Measurements from ENCODE around the gene PCDHGB4. TPM values are rescaled to one million over a fixed set of nuclear protein-coding genes. Genes with fewer than 3 reads are reported as not detected.
"Not testable (repeated sequence)": the region's sequence is repeated elsewhere in the genome, so short reads cannot be mapped to it uniquely, and the experiment has no call there.

Gene PCDHGB4
- total and polyA plus RNA-seq, 5 donors: 2.0 to 5.5 (median 5.2) TPM

DNA sequence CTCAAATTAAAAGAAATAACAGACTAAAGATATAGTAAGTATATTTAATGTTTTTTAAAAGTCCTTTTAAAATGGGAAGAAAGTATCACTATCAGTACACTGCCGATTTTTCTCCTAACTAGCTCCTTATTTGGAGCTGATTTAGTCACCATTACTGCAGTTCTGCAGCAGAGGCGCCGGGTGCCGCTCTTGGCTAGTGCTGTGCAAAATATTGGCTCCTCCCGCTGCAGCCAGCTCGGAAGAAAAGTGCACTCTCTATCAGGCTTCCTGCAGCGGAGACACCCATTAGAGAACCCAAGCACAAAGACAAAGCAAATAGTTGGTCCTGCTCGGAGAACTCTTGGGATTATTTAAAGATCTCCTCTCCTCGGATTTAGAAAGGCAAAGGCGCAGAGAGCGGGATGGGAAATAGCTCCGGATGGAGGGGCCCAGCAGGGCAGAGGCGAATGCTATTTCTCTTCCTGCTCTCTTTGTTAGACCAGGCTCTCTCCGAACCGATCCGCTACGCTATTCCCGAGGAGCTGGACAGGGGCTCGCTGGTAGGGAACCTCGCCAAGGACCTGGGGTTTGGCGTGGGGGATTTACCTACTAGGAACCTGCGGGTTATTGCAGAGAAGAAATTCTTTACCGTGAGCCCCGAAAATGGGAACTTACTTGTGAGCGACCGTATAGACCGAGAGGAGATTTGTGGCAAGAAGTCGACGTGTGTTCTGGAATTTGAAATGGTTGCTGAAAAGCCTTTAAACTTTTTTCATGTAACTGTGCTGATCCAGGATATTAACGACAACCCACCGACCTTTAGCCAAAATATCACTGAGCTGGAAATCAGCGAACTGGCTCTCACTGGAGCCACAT, 17.3 kb upstream of the PCDHGB4 start, which contains the start of gene PCDHGB3:
TSS of gene PCDHGB3 (plus strand) at position 249 of the 855 bp plus-strand sequence. CDS start at position 402, 153 bp downstream.
- H3K9me3 ChIP-seq (ENCODE audit: control insufficient read depth, low read length): peaks cover 23% of the 10 kb centered on the region
- intact Hi-C loops (cut with DNase I): loop anchor here in 1 of 4 donors (10.0 kb wide), 1 partner anchor 55 kb away; the partner anchor contains the start of gene PCDHGA11
- DNase-seq: peak in 2 of 3 donors; percentile 68 to 75
- no peaks in the 10 kb centered on the region for H3K4me1 ChIP-seq (ENCODE audit: control insufficient read depth, insufficient read depth, low read length)
- WGBS: 19% methylated on average over 32 of the region's 32 CpGs
- no peaks in the 10 kb centered on the region for H3K27me3 ChIP-seq (ENCODE audit: control insufficient read depth, insufficient read depth)
- ATAC-seq: peak; percentile 81 to 87
- no peak within 1 kb of the TSS for H3K27ac ChIP-seq (ENCODE audit: low read length)
- peak within 1 kb of the TSS; percentile 39 for H3K4me3 ChIP-seq (ENCODE audit: low read length)

DNA sequence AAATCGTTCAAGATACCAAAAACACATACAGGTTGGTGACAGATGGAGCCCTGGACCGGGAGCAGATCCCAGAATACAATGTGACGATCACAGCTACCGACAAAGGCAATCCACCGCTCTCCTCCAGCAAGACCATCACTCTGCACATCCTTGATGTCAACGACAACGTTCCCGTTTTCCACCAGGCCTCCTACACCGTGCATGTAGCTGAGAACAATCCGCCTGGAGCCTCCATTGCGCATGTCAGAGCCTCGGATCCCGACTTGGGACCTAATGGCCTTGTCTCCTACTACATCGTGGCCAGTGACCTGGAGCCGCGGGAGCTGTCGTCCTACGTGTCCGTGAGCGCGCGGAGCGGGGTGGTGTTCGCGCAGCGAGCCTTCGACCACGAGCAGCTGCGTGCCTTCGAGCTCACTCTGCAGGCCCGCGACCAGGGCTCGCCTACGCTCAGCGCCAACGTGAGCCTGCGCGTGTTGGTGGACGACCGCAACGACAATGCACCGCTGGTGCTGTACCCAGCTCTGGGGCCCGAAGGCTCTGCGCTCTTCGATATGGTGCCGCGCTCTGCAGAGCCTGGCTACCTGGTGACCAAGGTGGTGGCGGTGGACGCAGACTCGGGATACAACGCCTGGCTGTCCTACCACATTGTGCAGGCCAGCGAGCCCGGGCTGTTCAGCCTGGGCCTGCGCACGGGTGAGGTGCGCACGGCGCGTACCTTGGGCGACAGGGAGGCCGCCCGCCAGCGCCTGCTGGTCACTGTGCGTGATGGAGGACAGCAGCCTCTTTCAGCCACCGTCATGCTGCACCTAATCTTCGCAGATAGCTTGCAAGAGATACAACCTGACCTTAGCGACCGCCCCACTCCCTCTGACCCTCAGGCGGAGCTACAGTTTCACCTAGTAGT, 15.7 kb upstream of the PCDHGB4 start:
- no peaks in the 10 kb centered on the region for H3K27me3 ChIP-seq (ENCODE audit: control insufficient read depth, insufficient read depth)
- no peak overlapping the region for H3K27ac ChIP-seq (ENCODE audit: low read length)
- H3K9me3 ChIP-seq (ENCODE audit: control insufficient read depth, low read length): peaks cover 12% of the 10 kb centered on the region
- DNase-seq: no peak
- ATAC-seq: no peak
- H3K4me1 ChIP-seq (ENCODE audit: control insufficient read depth, insufficient read depth, low read length): no peaks in the 10 kb centered on the region
- 31% methylated on average over 69 of the region's 69 CpGs for WGBS
- H3K4me3 ChIP-seq (ENCODE audit: low read length): no peak overlapping the region
- intact Hi-C loops (cut with DNase I): loop anchor here in 1 of 4 donors (10.0 kb wide), 1 partner anchor 53 kb away; the partner anchor contains the start of gene PCDHGA11

DNA sequence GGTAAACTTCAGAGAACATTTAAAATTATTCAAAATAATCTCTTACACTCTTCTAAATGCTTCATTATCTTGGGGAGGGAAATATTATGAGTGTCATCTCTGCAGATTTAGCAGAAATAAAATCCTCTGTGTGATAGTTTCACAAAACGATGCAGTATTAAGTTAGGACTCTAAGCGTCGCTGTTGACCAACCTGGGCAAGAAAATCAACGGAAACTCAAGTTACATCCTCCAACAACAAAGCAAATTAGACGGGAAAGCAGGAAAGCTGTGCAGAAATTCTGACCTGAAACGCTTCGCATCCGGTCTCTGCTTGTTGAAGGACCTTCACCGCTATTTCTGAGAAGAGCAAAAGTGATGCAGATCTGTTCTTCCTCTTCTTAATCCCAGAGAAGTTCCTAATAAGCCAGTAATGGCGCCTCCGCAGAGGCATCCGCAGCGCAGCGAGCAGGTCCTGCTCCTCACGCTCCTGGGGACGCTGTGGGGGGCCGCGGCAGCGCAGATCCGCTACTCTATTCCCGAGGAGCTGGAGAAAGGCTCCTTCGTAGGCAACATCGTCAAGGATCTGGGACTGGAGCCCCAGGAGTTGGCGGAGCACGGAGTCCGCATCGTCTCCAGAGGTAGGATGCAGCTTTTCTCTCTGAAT, 13.7 kb upstream of the PCDHGB4 start, which contains the start of gene PCDHGA6:
TSS of gene PCDHGA6 (plus strand) at position 219 of the 645 bp plus-strand sequence. CDS start at position 412, 193 bp downstream.
- H3K27ac ChIP-seq (ENCODE audit: low read length): no peak within 1 kb of the TSS
- H3K4me1 ChIP-seq (ENCODE audit: control insufficient read depth, insufficient read depth, low read length): no peaks in the 10 kb centered on the region
- no peak for DNase-seq
- peak within 1 kb of the TSS; percentile 1 for H3K4me3 ChIP-seq (ENCODE audit: low read length)
- intact Hi-C loops (cut with DNase I): loop anchor here in 1 of 4 donors (10.0 kb wide), 1 partner anchor 51 kb away; the partner anchor contains the start of gene PCDHGA11
- no peaks in the 10 kb centered on the region for H3K27me3 ChIP-seq (ENCODE audit: control insufficient read depth, insufficient read depth)
- 15% methylated on average over 27 of the region's 27 CpGs for WGBS
- no peak for ATAC-seq
- H3K9me3 ChIP-seq (ENCODE audit: control insufficient read depth, low read length): peaks cover 12% of the 10 kb centered on the region

DNA sequence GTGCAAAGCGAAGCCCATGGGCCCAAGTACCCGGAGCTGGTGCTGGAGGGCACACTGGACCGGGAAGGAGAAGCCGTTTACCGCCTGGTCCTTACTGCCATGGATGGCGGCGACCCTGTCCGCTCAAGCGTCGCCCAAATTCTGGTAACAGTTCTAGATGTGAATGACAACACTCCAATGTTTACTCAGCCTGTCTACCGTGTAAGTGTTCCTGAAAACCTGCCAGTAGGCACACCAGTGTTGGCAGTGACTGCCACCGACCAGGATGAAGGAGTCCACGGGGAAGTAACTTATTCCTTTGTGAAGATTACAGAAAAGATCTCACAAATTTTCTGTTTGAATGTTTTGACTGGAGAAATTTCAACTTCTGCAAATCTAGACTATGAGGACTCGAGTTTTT, 12.9 kb upstream of the PCDHGB4 start:
- intact Hi-C loops (cut with DNase I): loop anchor here in 1 of 4 donors (10.0 kb wide), 1 partner anchor 50 kb away; the partner anchor contains the start of gene PCDHGA11
- H3K27ac ChIP-seq (ENCODE audit: low read length): no peak overlapping the region
- H3K27me3 ChIP-seq (ENCODE audit: control insufficient read depth, insufficient read depth): no peaks in the 10 kb centered on the region
- ATAC-seq (peak in 1 of 2 donors; percentile 35), DNase-seq (no peak)
- WGBS: 51% methylated on average over 14 of the region's 14 CpGs
- no peaks in the 10 kb centered on the region for H3K4me1 ChIP-seq (ENCODE audit: control insufficient read depth, insufficient read depth, low read length)
- H3K9me3 ChIP-seq (ENCODE audit: control insufficient read depth, low read length): peaks cover 12% of the 10 kb centered on the region
- H3K4me3 ChIP-seq (ENCODE audit: low read length): no peak overlapping the region

DNA sequence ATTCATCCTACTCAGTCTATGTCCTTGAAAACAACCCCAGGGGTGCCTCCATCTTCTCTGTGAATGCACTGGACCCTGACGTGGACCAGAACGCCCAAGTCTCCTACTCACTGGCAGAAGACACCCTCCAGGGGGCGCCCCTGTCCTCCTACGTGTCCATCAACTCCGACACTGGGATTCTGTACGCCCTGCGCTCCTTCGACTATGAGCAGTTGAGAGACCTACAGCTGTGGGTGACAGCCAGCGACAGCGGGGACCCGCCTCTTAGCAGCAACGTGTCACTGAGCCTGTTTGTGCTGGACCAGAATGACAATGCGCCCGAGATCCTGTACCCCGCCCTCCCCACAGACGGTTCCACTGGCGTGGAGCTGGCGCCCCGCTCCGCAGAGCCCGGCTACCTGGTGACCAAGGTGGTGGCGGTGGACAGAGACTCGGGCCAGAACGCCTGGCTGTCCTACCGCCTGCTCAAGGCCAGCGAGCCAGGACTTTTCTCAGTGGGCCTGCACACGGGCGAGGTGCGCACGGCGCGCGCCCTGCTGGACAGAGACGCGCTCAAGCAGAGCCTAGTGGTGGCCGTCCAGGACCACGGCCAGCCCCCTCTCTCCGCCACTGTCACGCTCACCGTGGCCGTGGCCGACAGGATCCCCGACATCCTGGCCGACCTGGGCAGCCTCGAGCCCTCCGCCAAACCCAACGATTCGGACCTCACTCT, 11.9 kb upstream of the PCDHGB4 start:
- DNase-seq; H3K4me1 ChIP-seq (ENCODE audit: control insufficient read depth, insufficient read depth, low read length); ATAC-seq; H3K4me3 ChIP-seq (ENCODE audit: low read length); H3K27ac ChIP-seq (ENCODE audit: low read length); H3K27me3 ChIP-seq (ENCODE audit: control insufficient read depth, insufficient read depth): not testable (repeated sequence)
- WGBS: 47% methylated on average over 43 of the region's 48 CpGs
- H3K9me3 ChIP-seq (ENCODE audit: control insufficient read depth, low read length): peaks cover 11% of the 10 kb centered on the region
- intact Hi-C loops (cut with DNase I): loop anchor here in 1 of 4 donors (10.0 kb wide), 1 partner anchor 49 kb away; the partner anchor contains the start of gene PCDHGA11

DNA sequence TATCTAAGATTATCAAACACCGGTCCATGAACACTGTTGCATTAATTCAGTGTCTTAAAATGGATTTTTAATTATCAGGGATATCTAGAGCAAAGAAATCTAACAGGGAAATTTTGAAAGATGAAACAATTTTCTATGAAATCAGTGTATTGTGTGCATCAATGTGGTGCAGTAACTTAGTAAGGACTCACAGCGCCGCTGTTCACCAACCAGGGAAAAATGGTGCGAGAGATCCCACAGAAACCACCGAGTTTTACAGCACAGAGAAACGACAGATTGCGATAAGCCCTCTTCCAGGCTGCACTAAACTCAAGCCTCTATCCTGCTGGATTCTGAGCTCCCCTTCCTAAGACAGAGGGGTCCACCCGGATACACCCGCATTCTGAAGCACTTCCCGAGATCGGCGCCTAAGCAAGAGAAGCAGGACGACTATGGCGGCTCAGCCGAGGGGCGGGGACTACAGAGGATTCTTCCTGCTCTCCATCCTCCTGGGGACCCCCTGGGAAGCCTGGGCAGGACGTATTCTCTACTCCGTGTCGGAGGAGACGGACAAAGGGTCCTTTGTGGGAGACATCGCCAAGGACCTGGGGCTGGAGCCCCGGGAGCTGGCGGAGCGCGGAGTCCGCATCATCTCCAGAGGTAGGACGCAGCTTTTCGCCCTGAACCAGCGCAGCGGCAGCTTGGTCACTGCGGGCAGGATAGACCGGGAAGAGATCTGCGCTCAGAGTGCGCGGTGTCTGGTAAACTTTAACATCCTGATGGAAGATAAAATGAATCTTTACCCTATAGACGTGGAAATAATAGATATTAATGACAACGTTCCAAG, 4.8 kb upstream of the PCDHGB4 start, which contains the start of gene PCDHGA7:
TSS of gene PCDHGA7 (plus strand) at position 274 of the 826 bp plus-strand sequence. CDS start at position 432, 158 bp downstream.
- 13% methylated on average over 37 of the region's 37 CpGs for whole genome bisulfite sequencing
- no peak for DNase-seq
- H3K4me3 ChIP-seq (ENCODE audit: low read length): peak within 1 kb of the TSS; percentile 58
- no peaks in the 10 kb centered on the region for H3K27me3 ChIP-seq (ENCODE audit: control insufficient read depth, insufficient read depth)
- peak in 1 of 2 donors; percentile 32 for ATAC-seq
- H3K9me3 ChIP-seq (ENCODE audit: control insufficient read depth, low read length): peaks cover 4% of the 10 kb centered on the region
- H3K4me1 ChIP-seq (ENCODE audit: control insufficient read depth, insufficient read depth, low read length): no peaks in the 10 kb centered on the region
- no peak within 1 kb of the TSS for H3K27ac ChIP-seq (ENCODE audit: low read length)
- intact Hi-C loops (cut with DNase I): no loop called here

DNA sequence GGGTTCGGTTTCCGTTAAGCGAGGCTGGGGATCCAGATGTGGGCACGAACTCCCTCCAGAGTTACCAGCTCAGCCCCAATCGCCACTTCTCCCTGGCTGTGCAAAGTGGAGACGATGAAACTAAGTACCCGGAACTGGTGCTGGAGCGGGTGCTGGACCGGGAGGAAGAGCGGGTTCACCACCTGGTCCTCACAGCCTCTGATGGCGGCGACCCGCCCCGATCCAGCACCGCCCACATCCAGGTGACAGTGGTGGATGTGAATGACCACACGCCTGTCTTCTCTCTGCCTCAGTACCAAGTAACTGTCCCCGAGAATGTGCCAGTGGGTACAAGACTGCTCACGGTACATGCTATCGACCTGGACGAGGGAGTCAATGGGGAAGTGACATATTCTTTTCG, 4.2 kb upstream of the PCDHGB4 start:
- no peak for DNase-seq
- Histone ChIP-seq H3K27ac (ENCODE audit: low read length) (no peak overlapping the region), H3K4me1 (ENCODE audit: control insufficient read depth, insufficient read depth, low read length) (no peaks in the 10 kb centered on the region), H3K4me3 (ENCODE audit: low read length) (peak overlapping the region; percentile 58), H3K27me3 (ENCODE audit: control insufficient read depth, insufficient read depth) (no peaks in the 10 kb centered on the region), H3K9me3 (ENCODE audit: control insufficient read depth, low read length) (peaks cover 4% of the 10 kb centered on the region)
- ATAC-seq: no peak
- intact Hi-C loops (cut with DNase I): no loop called here
- 33% methylated on average over 21 of the region's 21 CpGs for WGBS

DNA sequence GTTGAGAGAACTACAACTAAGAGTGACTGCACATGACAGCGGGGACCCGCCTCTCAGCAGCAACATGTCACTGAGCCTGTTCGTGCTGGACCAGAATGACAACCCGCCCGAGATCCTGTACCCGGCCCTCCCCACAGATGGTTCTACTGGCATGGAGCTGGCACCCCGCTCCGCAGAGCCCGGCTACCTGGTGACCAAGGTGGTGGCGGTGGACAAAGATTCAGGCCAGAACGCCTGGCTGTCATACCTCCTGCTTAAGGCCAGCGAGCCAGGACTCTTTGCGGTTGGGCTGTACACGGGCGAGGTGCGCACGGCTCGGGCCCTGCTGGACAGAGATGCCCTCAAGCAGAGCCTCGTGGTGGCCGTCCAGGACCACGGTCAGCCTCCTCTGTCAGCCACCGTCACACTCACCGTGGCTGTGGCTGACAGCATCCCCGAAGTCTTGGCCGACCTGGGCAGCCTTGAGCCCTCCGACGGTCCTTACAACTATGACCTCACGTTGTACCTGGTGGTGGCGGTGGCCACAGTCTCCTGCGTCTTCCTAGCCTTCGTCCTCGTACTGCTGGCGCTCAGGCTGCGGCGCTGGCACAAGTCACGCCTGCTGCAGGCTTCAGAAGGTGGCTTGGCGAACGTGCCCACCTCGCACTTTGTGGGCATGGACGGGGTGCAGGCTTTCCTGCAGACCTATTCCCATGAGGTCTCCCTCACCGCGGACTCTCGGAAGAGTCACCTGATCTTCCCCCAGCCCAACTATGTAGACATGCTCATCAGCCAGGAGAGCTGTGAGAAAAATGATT, 2.8 kb upstream of the PCDHGB4 start:
- peaks cover 4% of the 10 kb centered on the region for H3K9me3 ChIP-seq (ENCODE audit: control insufficient read depth, low read length)
- H3K4me1 ChIP-seq (ENCODE audit: control insufficient read depth, insufficient read depth, low read length): no peaks in the 10 kb centered on the region
- ATAC-seq: no peak
- intact Hi-C loops (cut with DNase I): no loop called here
- H3K4me3 ChIP-seq (ENCODE audit: low read length): no peak overlapping the region
- no peak for DNase-seq
- H3K27me3 ChIP-seq (ENCODE audit: control insufficient read depth, insufficient read depth): no peaks in the 10 kb centered on the region
- H3K27ac ChIP-seq (ENCODE audit: low read length): no peak overlapping the region
- 43% methylated on average over 43 of the region's 43 CpGs for WGBS

DNA sequence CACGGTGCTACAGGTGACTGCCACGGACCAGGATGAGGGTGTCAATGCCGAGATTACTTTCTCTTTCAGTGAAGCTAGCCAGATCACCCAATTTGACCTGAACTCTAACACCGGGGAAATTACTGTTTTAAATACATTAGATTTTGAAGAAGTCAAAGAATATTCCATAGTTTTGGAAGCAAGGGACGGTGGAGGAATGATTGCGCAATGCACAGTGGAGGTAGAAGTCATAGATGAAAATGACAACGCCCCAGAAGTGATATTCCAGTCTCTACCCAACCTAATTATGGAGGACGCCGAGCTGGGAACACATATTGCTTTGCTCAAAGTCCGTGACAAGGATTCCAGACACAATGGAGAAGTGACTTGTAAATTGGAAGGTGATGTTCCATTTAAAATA, 1.2 kb downstream of the PCDHGB4 start:
- intact Hi-C loops (cut with DNase I): no loop called here
- WGBS: 42% methylated on average over 10 of the region's 10 CpGs
- no peaks in the 10 kb centered on the region for H3K4me1 ChIP-seq (ENCODE audit: control insufficient read depth, insufficient read depth, low read length)
- ATAC-seq: no peak
- H3K4me3 ChIP-seq (ENCODE audit: low read length): no peak overlapping the region
- peaks cover 9% of the 10 kb centered on the region for H3K9me3 ChIP-seq (ENCODE audit: control insufficient read depth, low read length)
- no peaks in the 10 kb centered on the region for H3K27me3 ChIP-seq (ENCODE audit: control insufficient read depth, insufficient read depth)
- no peak overlapping the region for H3K27ac ChIP-seq (ENCODE audit: low read length)
- DNase-seq: no peak

Data from right cardiac atrium (tissue), 5 donors.